Forelimb muscle (tissue), 1 donor: Measurements from ENCODE around the gene ADAM20. TPM values are rescaled to one million over a fixed set of nuclear protein-coding genes. Genes with fewer than 3 reads are reported as not detected.

Source experiments
- polyA plus RNA-seq: library from polyadenylated mRNA; unstranded; fragments of 120-200 nt; gene quantifications from one replicate; pipeline ENCODE4 v1.2.1, GENCODE V29; 2013; ENCODE audit not compliant: insufficient read length

The ADAM20 gene
- polyA plus RNA-seq, 1 donor = 0.06 TPM

Other genes with a start within 250 kb of the ADAM20 start
- 53.4 TPM for gene COX16, start 175.3 kb downstream of the ADAM20 start, polyA plus RNA-seq
- gene SYNJ2BP, start 117.9 kb downstream of the ADAM20 start, polyA plus RNA-seq = 26.6 TPM
- gene ADAM21, start 82.8 kb downstream of the ADAM20 start, polyA plus RNA-seq = 0.32 TPM
- gene MED6, start 65.7 kb upstream of the ADAM20 start, polyA plus RNA-seq = 28.8 TPM
- gene TTC9, start 106.9 kb upstream of the ADAM20 start, polyA plus RNA-seq = 10.9 TPM